ENCODE data around the gene FAM210B. TPM values are rescaled to one million over a fixed set of nuclear protein-coding genes. Genes with fewer than 3 reads are reported as not detected.

FAM210B gene
- total and polyA plus RNA-seq, 9 of the 15 experiments (the other 6 are each of a cell fraction or from before 2014, with no cell fraction given), result 12.1 to 87.3 (median 47.6) TPM

DNA sequence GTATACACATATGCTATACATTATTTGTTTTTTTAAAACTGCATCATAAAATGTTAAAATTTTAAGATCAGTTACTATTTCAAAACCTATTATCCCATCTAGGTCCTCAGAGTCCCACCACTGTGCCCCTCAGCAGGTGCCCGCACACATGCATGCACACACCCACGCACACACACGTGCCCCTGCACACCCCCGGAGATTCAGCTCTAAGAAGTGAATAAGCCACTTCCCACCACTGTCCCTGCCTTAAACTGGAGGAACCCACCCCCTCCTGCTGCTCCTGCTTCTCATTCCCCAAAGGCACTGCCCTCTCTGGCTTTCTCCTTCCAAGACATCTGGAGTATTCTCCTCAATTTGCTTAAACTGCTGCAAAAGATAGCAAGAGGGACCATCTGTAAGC lies 5.4 kb upstream of the FAM210B start:
- Histone ChIP-seq H3K27me3 (ENCODE audit: control insufficient read depth in 2 of 2, insufficient read depth in 2 of 2, low read length in 2 of 2) (peaks cover 3 to 7% of the 10 kb centered on the region in 2 experiments; a peak in 3 of 5 replicates), H3K9me3 (replicated peaks; ENCODE audit: control insufficient read depth, insufficient read depth, low read depth, low read length) (no peaks in the 10 kb centered on the region), H3K4me3 (no peak overlapping the region), H3K79me2 (ENCODE audit: control insufficient read depth, insufficient read depth, low read length) (no peaks in the 10 kb centered on the region), H3K4me1 (replicated peaks in 1 of 2; ENCODE audit: control insufficient read depth in 2 of 2, insufficient read depth in 2 of 2, low read length in 2 of 2) (peaks cover 5 to 6% of the 10 kb centered on the region in 2 experiments; a peak in 4 of 5 replicates), H3K27ac (ENCODE audit: extremely low read depth, low read depth, low read length) (no peak overlapping the region), H4K20me1 (replicated peaks; ENCODE audit: control insufficient read depth, insufficient read depth, low read length) (no peaks in the 10 kb centered on the region), H3K9me1 (ENCODE audit: control insufficient read depth, insufficient read depth, low read length) (no peaks in the 10 kb centered on the region), H3K9ac (ENCODE audit: insufficient read depth in 1 of 2, low read depth in 2 of 2, low read length in 2 of 2) (no peak overlapping the region), H3K36me3 (ENCODE audit: control insufficient read depth, insufficient read depth, low read length) (no peaks in the 10 kb centered on the region), H2AFZ (ENCODE audit: low read depth, low read length) (no peak overlapping the region), H3K4me2 (ENCODE audit: insufficient read depth, low read length) (no peak overlapping the region)
- POLR2A ChIA-PET, result interaction anchor here (0.9 kb wide), 1 partner anchor 11 kb away, joined by 4 read pairs; no protein-coding TSS in a partner anchor
- intact Hi-C loops (cut with micrococcal nuclease), result loop anchor here (5.0 kb wide), 1 partner anchor 51 kb away; no protein-coding TSS in a partner anchor
- 22% methylated on average over 4 of the region's 4 CpGs for WGBS (ENCODE audit: insufficient coverage, low coverage, missing lambda C conversion rate)
- DNase-seq (ENCODE audit: extremely low read depth in 1 of 4, low spot score in 3 of 4) (no peak), FAIRE-seq (no peak), ATAC-seq (no peak)
- in situ Hi-C loops (cut with MboI), result loop anchor here (25.0 kb wide), 1 partner anchor 1266 kb away; no protein-coding TSS in a partner anchor
- CTCF ChIA-PET (ENCODE audit: low intra/inter-chr PET ratio), result no interaction called here
- BruUV-seq (replicated peaks), result no TSS peak
- TF ChIP-seq MAFF (IDR thresholded peaks at IDR 0.05; ENCODE audit: low read length), result no peak
- TF ChIP-seq NR2F6 (CRISPR knock-in tag; IDR thresholded peaks at IDR 0.05), result no peak
- TF ChIP-seq ETV1 (tag; conservative IDR thresholded peaks at IDR 0.05; ENCODE audit: low read depth), result no peak
- no peak for TF ChIP-seq BRD4 (IDR thresholded peaks at IDR 0.05)
- TF ChIP-seq XRCC4 (IDR thresholded peaks at IDR 0.05; ENCODE audit: extremely low read depth, insufficient read depth, insufficient read length), result no peak
- TF ChIP-seq, protein P1, sequence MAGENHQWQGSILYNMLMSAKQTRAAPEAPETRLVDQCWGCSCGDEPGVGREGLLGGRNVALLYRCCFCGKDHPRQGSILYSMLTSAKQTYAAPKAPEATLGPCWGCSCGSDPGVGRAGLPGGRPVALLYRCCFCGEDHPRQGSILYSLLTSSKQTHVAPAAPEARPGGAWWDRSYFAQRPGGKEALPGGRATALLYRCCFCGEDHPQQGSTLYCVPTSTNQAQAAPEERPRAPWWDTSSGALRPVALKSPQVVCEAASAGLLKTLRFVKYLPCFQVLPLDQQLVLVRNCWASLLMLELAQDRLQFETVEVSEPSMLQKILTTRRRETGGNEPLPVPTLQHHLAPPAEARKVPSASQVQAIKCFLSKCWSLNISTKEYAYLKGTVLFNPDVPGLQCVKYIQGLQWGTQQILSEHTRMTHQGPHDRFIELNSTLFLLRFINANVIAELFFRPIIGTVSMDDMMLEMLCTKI (IDR thresholded peaks at IDR 0.05; ENCODE audit: partially characterized antibody), result no peak
